ENCODE measurements around the gene LMCD1.

LMCD1 gene

GRCh38 chr3:8474991-8475390, 26.6 kb upstream of the LMCD1 start:
- no peak overlapping the region for H3K23ac ChIP-seq (ENCODE audit: low read depth, low read length, poor library complexity)
- DNase-seq (ENCODE audit: low spot score) = no peak
- H3K4me1 ChIP-seq (ENCODE audit: control insufficient read depth in 2 of 2, insufficient read depth in 1 of 2, low read depth in 1 of 2, low read length in 2 of 2) = no peaks in the 10 kb centered on the region
- no peak overlapping the region for H2BK12ac ChIP-seq (ENCODE audit: low read length)
- no peak overlapping the region for H3K4ac ChIP-seq (ENCODE audit: low read length)
- WGBS, 2 donors (ENCODE audit: extremely low coverage in 2 of 2, insufficient read length in 2 of 2, insufficient replicate concordance in 1 of 2) = no CpG with 5 or more reads among the region's 2 CpGs
- no peaks in the 10 kb centered on the region for H3K27me3 ChIP-seq (ENCODE audit: control insufficient read depth in 3 of 3, insufficient read depth in 3 of 3, low read depth in 1 of 3, low read length in 3 of 3)
- no peak overlapping the region for H3K4me3 ChIP-seq (ENCODE audit: low read length in 2 of 2)
- no peak overlapping the region for H2BK15ac ChIP-seq (ENCODE audit: low read length)
- H2BK5ac ChIP-seq (ENCODE audit: low read length) = no peak overlapping the region
- peaks cover 0 to 7% of the 10 kb centered on the region in 2 donors for H3K9me3 ChIP-seq (replicated peaks in 1 of 2; ENCODE audit: control insufficient read depth in 2 of 2, insufficient read depth in 1 of 2, low read depth in 1 of 2, low read length in 2 of 2)
- no peak overlapping the region for H2AK5ac ChIP-seq (ENCODE audit: low read depth, low read length)
- no peak overlapping the region for H3K9ac ChIP-seq (ENCODE audit: low read depth, low read length, poor library complexity)
- no peak overlapping the region for H3K14ac ChIP-seq (ENCODE audit: low read length)
- no peaks in the 10 kb centered on the region for H3K79me1 ChIP-seq (ENCODE audit: low read depth, low read length)
- H3K4me2 ChIP-seq (ENCODE audit: insufficient read depth, low read length, poor library complexity, severe bottlenecking) = no peak overlapping the region
- H4K8ac ChIP-seq (ENCODE audit: low read depth, low read length) = no peak overlapping the region
- no peaks in the 10 kb centered on the region for H3K36me3 ChIP-seq (replicated peaks in 1 of 2; ENCODE audit: control insufficient read depth in 2 of 2, insufficient read depth in 2 of 2, low read length in 2 of 2)
- H2AFZ ChIP-seq (ENCODE audit: low read length) = no peak overlapping the region
- no peak overlapping the region for H3K27ac ChIP-seq (replicated peaks; ENCODE audit: low read length)
- H2BK120ac ChIP-seq (ENCODE audit: low read depth, low read length) = no peak overlapping the region
- H3K18ac ChIP-seq (ENCODE audit: low read length) = no peak overlapping the region
- H4K91ac ChIP-seq (ENCODE audit: low read depth, low read length, poor library complexity) = no peak overlapping the region

DNA sequence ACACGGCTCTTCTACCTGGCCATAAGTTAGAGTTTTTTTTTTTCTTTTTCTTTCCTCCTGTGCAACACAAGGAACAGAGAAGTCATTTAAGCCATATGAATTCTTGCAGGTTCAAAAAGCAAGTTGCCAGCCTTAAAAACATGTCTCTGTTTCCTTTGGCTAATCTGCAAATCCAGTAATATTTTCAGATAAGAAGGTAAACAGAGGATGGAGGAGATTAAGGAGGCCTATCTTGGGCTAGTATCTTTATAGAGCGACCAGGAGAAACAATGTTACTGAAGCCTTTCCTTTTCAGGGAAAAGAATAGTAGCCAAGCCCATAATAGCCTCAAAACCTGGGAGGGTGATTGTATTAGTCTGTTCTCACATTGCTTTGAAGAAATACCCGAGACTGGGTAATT, 20.9 kb upstream of the LMCD1 start:
- no peaks in the 10 kb centered on the region for H3K27me3 ChIP-seq (ENCODE audit: control insufficient read depth in 3 of 3, insufficient read depth in 3 of 3, low read depth in 1 of 3, low read length in 3 of 3)
- WGBS, 2 donors (ENCODE audit: extremely low coverage in 2 of 2, insufficient read length in 2 of 2, insufficient replicate concordance in 1 of 2) = no CpG with 5 or more reads among the region's 3 CpGs
- H2BK120ac ChIP-seq (ENCODE audit: low read depth, low read length) = no peak overlapping the region
- no peak overlapping the region for H2AK5ac ChIP-seq (ENCODE audit: low read depth, low read length)
- DNase-seq (ENCODE audit: low spot score) = no peak
- H3K4me2 ChIP-seq (ENCODE audit: insufficient read depth, low read length, poor library complexity, severe bottlenecking) = no peak overlapping the region
- H3K18ac ChIP-seq (ENCODE audit: low read length) = no peak overlapping the region
- no peak overlapping the region for H2BK12ac ChIP-seq (ENCODE audit: low read length)
- H2BK15ac ChIP-seq (ENCODE audit: low read length) = no peak overlapping the region
- H3K79me1 ChIP-seq (ENCODE audit: low read depth, low read length) = no peaks in the 10 kb centered on the region
- H4K91ac ChIP-seq (ENCODE audit: low read depth, low read length, poor library complexity) = no peak overlapping the region
- no peaks in the 10 kb centered on the region for H3K36me3 ChIP-seq (replicated peaks in 1 of 2; ENCODE audit: control insufficient read depth in 2 of 2, insufficient read depth in 2 of 2, low read length in 2 of 2)
- no peak overlapping the region for H4K8ac ChIP-seq (ENCODE audit: low read depth, low read length)
- peaks cover 5 to 14% of the 10 kb centered on the region in 2 donors for H3K9me3 ChIP-seq (replicated peaks in 1 of 2; ENCODE audit: control insufficient read depth in 2 of 2, insufficient read depth in 1 of 2, low read depth in 1 of 2, low read length in 2 of 2)
- H3K4me1 ChIP-seq (ENCODE audit: control insufficient read depth in 2 of 2, insufficient read depth in 1 of 2, low read depth in 1 of 2, low read length in 2 of 2) = no peaks in the 10 kb centered on the region
- no peak overlapping the region for H3K4ac ChIP-seq (ENCODE audit: low read length)
- H3K9ac ChIP-seq (ENCODE audit: low read depth, low read length, poor library complexity) = no peak overlapping the region
- H3K27ac ChIP-seq (replicated peaks; ENCODE audit: low read length) = no peak overlapping the region
- H3K23ac ChIP-seq (ENCODE audit: low read depth, low read length, poor library complexity) = no peak overlapping the region
- no peak overlapping the region for H3K14ac ChIP-seq (ENCODE audit: low read length)
- H3K4me3 ChIP-seq (ENCODE audit: low read length in 2 of 2) = no peak overlapping the region
- no peak overlapping the region for H2BK5ac ChIP-seq (ENCODE audit: low read length)
- no peak overlapping the region for H2AFZ ChIP-seq (ENCODE audit: low read length)

DNA sequence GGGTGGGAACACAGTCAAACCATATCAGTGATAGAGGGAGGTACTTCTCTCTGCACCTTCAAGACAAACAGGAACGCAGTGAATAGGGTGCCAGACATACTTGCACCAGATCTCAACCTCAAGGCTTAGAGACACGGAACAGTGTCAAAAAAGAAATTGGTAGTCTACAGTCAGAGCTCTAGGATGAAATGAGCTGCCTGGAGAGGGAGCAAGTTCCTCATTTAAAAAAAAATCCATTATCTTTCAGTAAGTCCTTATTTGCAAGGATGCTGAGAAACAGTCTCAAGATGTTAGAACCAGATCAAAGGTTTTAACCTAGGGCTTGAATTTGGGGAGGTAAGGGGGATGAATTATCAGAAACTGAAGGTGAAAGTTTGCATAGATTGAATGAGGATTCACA, 20.2 kb upstream of the LMCD1 start:
- DNase-seq (ENCODE audit: low spot score) = no peak
- H2AK5ac ChIP-seq (ENCODE audit: low read depth, low read length) = no peak overlapping the region
- H4K8ac ChIP-seq (ENCODE audit: low read depth, low read length) = no peak overlapping the region

DNA sequence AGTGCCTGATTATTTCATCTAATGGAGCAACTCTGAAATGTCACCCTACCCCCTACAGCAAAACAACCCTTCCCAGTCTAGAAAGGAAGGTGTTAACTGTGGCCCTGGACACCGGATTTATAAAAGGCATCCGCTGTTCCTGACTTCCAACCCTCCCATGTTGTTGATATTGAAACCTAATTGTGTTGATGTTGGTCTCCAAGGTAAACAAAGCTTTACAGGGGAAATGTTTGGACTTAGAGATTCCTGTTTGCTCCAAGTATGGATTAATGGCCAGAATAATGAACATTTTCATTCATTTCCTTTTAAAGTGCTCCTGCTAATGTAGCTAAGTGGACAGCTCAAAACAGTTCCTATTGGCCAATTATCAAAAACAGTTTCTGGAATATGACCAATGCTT, 19.4 kb upstream of the LMCD1 start:
- Histone ChIP-seq H3K36me3 (replicated peaks in 1 of 2; ENCODE audit: control insufficient read depth in 2 of 2, insufficient read depth in 2 of 2, low read length in 2 of 2) (no peaks in the 10 kb centered on the region), H2BK15ac (ENCODE audit: low read length) (no peak overlapping the region), H3K9me3 (replicated peaks in 1 of 2; ENCODE audit: control insufficient read depth in 2 of 2, insufficient read depth in 1 of 2, low read depth in 1 of 2, low read length in 2 of 2) (peaks cover 5 to 20% of the 10 kb centered on the region in 2 donors), H3K9ac (ENCODE audit: low read depth, low read length, poor library complexity) (no peak overlapping the region), H2BK12ac (ENCODE audit: low read length) (no peak overlapping the region), H3K4ac (ENCODE audit: low read length) (no peak overlapping the region), H3K4me1 (ENCODE audit: control insufficient read depth in 2 of 2, insufficient read depth in 1 of 2, low read depth in 1 of 2, low read length in 2 of 2) (no peaks in the 10 kb centered on the region), H3K79me1 (ENCODE audit: low read depth, low read length) (no peaks in the 10 kb centered on the region), H2BK120ac (ENCODE audit: low read depth, low read length) (no peak overlapping the region), H2BK5ac (ENCODE audit: low read length) (no peak overlapping the region), H4K8ac (ENCODE audit: low read depth, low read length) (no peak overlapping the region), H3K14ac (ENCODE audit: low read length) (no peak overlapping the region), H3K4me3 (ENCODE audit: low read length in 2 of 2) (no peak overlapping the region), H3K18ac (ENCODE audit: low read length) (no peak overlapping the region), H3K27ac (replicated peaks; ENCODE audit: low read length) (no peak overlapping the region), H3K23ac (ENCODE audit: low read depth, low read length, poor library complexity) (no peak overlapping the region), H3K4me2 (ENCODE audit: insufficient read depth, low read length, poor library complexity, severe bottlenecking) (no peak overlapping the region), H4K91ac (ENCODE audit: low read depth, low read length, poor library complexity) (no peak overlapping the region), H2AFZ (ENCODE audit: low read length) (no peak overlapping the region), H2AK5ac (ENCODE audit: low read depth, low read length) (no peak overlapping the region), H3K27me3 (ENCODE audit: control insufficient read depth in 3 of 3, insufficient read depth in 3 of 3, low read depth in 1 of 3, low read length in 3 of 3) (no peaks in the 10 kb centered on the region)
- DNase-seq (ENCODE audit: low spot score) = no peak
- WGBS, 2 donors (ENCODE audit: extremely low coverage in 2 of 2, insufficient read length in 2 of 2, insufficient replicate concordance in 1 of 2) = no CpG with 5 or more reads among the region's 2 CpGs

More for the DNA sequence above, 20.2 kb upstream of the LMCD1 start:
- H2BK12ac ChIP-seq (ENCODE audit: low read length) = no peak overlapping the region
- no peaks in the 10 kb centered on the region for H3K27me3 ChIP-seq (ENCODE audit: control insufficient read depth in 3 of 3, insufficient read depth in 3 of 3, low read depth in 1 of 3, low read length in 3 of 3)
- H3K14ac ChIP-seq (ENCODE audit: low read length) = no peak overlapping the region
- no peaks in the 10 kb centered on the region for H3K4me1 ChIP-seq (ENCODE audit: control insufficient read depth in 2 of 2, insufficient read depth in 1 of 2, low read depth in 1 of 2, low read length in 2 of 2)
- no CpG with 5 or more reads among the region's 2 CpGs for WGBS, 2 donors (ENCODE audit: extremely low coverage in 2 of 2, insufficient read length in 2 of 2, insufficient replicate concordance in 1 of 2)
- no peaks in the 10 kb centered on the region for H3K36me3 ChIP-seq (replicated peaks in 1 of 2; ENCODE audit: control insufficient read depth in 2 of 2, insufficient read depth in 2 of 2, low read length in 2 of 2)
- no peak overlapping the region for H3K4me3 ChIP-seq (ENCODE audit: low read length in 2 of 2)
- peaks cover 5 to 20% of the 10 kb centered on the region in 2 donors for H3K9me3 ChIP-seq (replicated peaks in 1 of 2; ENCODE audit: control insufficient read depth in 2 of 2, insufficient read depth in 1 of 2, low read depth in 1 of 2, low read length in 2 of 2)
- no peak overlapping the region for H3K27ac ChIP-seq (replicated peaks; ENCODE audit: low read length)
- no peak overlapping the region for H3K4ac ChIP-seq (ENCODE audit: low read length)
- H2BK5ac ChIP-seq (ENCODE audit: low read length) = no peak overlapping the region
- no peaks in the 10 kb centered on the region for H3K79me1 ChIP-seq (ENCODE audit: low read depth, low read length)
- H2AFZ ChIP-seq (ENCODE audit: low read length) = no peak overlapping the region
- H3K23ac ChIP-seq (ENCODE audit: low read depth, low read length, poor library complexity) = no peak overlapping the region
- no peak overlapping the region for H2BK15ac ChIP-seq (ENCODE audit: low read length)
- H3K18ac ChIP-seq (ENCODE audit: low read length) = no peak overlapping the region
- no peak overlapping the region for H3K9ac ChIP-seq (ENCODE audit: low read depth, low read length, poor library complexity)
- no peak overlapping the region for H3K4me2 ChIP-seq (ENCODE audit: insufficient read depth, low read length, poor library complexity, severe bottlenecking)
- H2BK120ac ChIP-seq (ENCODE audit: low read depth, low read length) = no peak overlapping the region
- H4K91ac ChIP-seq (ENCODE audit: low read depth, low read length, poor library complexity) = no peak overlapping the region

Data from neuronal stem cell (in vitro differentiated cells).